ENCODE measurements around the gene IQSEC1.

- TF ChIP-seq, protein P1, sequence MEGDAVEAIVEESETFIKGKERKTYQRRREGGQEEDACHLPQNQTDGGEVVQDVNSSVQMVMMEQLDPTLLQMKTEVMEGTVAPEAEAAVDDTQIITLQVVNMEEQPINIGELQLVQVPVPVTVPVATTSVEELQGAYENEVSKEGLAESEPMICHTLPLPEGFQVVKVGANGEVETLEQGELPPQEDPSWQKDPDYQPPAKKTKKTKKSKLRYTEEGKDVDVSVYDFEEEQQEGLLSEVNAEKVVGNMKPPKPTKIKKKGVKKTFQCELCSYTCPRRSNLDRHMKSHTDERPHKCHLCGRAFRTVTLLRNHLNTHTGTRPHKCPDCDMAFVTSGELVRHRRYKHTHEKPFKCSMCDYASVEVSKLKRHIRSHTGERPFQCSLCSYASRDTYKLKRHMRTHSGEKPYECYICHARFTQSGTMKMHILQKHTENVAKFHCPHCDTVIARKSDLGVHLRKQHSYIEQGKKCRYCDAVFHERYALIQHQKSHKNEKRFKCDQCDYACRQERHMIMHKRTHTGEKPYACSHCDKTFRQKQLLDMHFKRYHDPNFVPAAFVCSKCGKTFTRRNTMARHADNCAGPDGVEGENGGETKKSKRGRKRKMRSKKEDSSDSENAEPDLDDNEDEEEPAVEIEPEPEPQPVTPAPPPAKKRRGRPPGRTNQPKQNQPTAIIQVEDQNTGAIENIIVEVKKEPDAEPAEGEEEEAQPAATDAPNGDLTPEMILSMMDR (IDR thresholded peaks at IDR 0.05): no peak
- no peak for TF ChIP-seq POLR2A (IDR thresholded peaks at IDR 0.05)
Measured at GRCh38 chr3:13080026-13080425, 6.8 kb upstream of the IQSEC1 start.

All from Peyer's patch (tissue), 4 donors.